ENCODE results near the gene HSPA9. TPM values are rescaled to one million over a fixed set of nuclear protein-coding genes. Genes with fewer than 3 reads are reported as not detected.

The HSPA9 gene
- total and polyA plus RNA-seq, 2 of the 13 experiments (the other 11 are each of a cell fraction or from before 2014, with no cell fraction given), result 165 to 478 TPM

DNA sequence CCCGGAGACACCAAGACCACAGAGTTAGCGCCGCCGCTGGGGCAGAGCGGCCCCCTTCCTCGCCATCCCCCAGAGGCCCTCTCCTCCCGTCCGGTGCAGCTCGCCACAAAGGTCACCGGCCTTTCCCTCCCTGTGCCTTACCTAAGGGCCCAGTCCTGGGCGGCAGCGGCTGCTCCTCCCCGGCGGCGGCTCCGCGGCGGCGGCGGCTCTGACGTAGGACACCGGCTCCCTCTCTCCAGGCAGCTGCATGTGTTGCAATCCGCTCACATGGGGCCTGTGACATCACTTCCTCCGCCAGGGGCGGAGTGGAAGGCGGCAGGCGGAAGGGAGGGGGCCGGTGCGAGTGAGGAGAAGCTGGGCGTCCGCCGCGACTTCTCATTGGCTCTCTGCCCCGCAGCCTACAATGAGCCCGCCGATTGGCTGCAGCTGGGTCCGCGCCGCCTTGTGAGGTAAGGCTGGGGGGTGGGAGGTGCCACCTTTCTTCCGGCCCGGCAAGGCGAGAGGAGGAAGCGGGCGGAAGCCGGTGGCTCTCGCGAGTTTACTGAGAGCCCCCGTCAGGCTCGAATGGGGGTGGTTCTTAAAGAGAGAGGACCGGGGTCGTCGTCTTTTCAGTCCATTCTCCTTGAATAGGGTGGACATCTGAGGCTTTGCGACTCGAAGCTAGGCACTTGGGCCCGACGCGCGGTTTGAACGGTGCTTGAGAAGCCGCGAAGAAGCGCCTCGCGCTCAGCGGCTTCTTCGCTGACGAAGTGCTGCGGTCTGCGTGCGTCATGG lies 32.1 kb downstream of the HSPA9 start, which contains the start of gene ETF1 (continued):
- TF ChIP-seq ZNF101 (CRISPR knock-in tag; IDR thresholded peaks at IDR 0.05; ENCODE audit: borderline replicate concordance, low read depth), result 0 out of 2 replicates have a peak, but pooled peaks have one; percentile 21
- TF ChIP-seq ZNF260 (CRISPR knock-in tag; IDR thresholded peaks at IDR 0.05; ENCODE audit: borderline replicate concordance, low read depth), result no peak
- no peak for TF ChIP-seq ZNF251 (CRISPR knock-in tag; IDR thresholded peaks at IDR 0.05)
- TF ChIP-seq EEA1 (CRISPR knock-in tag; IDR thresholded peaks at IDR 0.05; ENCODE audit: borderline replicate concordance), result no peak
- TF ChIP-seq, protein P1, sequence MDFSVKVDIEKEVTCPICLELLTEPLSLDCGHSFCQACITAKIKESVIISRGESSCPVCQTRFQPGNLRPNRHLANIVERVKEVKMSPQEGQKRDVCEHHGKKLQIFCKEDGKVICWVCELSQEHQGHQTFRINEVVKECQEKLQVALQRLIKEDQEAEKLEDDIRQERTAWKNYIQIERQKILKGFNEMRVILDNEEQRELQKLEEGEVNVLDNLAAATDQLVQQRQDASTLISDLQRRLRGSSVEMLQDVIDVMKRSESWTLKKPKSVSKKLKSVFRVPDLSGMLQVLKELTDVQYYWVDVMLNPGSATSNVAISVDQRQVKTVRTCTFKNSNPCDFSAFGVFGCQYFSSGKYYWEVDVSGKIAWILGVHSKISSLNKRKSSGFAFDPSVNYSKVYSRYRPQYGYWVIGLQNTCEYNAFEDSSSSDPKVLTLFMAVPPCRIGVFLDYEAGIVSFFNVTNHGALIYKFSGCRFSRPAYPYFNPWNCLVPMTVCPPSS (IDR thresholded peaks at IDR 0.05), result no peak
- no peak; the same call in 1 of the 2 replicates for TF ChIP-seq TP53 (CRISPR knock-in tag; conservative IDR thresholded peaks at IDR 0.05)
- TF ChIP-seq, protein P2, sequence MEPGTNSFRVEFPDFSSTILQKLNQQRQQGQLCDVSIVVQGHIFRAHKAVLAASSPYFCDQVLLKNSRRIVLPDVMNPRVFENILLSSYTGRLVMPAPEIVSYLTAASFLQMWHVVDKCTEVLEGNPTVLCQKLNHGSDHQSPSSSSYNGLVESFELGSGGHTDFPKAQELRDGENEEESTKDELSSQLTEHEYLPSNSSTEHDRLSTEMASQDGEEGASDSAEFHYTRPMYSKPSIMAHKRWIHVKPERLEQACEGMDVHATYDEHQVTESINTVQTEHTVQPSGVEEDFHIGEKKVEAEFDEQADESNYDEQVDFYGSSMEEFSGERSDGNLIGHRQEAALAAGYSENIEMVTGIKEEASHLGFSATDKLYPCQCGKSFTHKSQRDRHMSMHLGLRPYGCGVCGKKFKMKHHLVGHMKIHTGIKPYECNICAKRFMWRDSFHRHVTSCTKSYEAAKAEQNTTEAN (CRISPR knock-in tag; conservative IDR thresholded peaks at IDR 0.05), result no peak
- peak; percentile 55; the same call in 1 of the 2 replicates for TF ChIP-seq ZNF484 (CRISPR knock-in tag; IDR thresholded peaks at IDR 0.05; ENCODE audit: borderline replicate concordance, low read depth)
- TF ChIP-seq FOXO1 (CRISPR knock-in tag; IDR thresholded peaks at IDR 0.05), result peak; percentile 26; the same call in 1 of the 2 replicates
- no peak for TF ChIP-seq SRSF9 (IDR thresholded peaks at IDR 0.05; ENCODE audit: borderline replicate concordance, insufficient read depth, low read depth, low read length, poor library complexity, severe bottlenecking)
- 0 out of 2 replicates have a peak, but pooled peaks have one; percentile 31 for TF ChIP-seq PAWR (CRISPR knock-in tag; IDR thresholded peaks at IDR 0.05; ENCODE audit: borderline replicate concordance)
- TF ChIP-seq, protein P3, sequence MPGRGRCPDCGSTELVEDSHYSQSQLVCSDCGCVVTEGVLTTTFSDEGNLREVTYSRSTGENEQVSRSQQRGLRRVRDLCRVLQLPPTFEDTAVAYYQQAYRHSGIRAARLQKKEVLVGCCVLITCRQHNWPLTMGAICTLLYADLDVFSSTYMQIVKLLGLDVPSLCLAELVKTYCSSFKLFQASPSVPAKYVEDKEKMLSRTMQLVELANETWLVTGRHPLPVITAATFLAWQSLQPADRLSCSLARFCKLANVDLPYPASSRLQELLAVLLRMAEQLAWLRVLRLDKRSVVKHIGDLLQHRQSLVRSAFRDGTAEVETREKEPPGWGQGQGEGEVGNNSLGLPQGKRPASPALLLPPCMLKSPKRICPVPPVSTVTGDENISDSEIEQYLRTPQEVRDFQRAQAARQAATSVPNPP (CRISPR knock-in tag; IDR thresholded peaks at IDR 0.05), result peak; percentile 34; the same call in 1 of the 2 replicates
- TF ChIP-seq RFXAP (CRISPR knock-in tag; IDR thresholded peaks at IDR 0.05; ENCODE audit: borderline replicate concordance), result peak; percentile 49; the same call in 1 of the 2 replicates
- TF ChIP-seq RBAK (CRISPR knock-in tag; IDR thresholded peaks at IDR 0.05), result no peak
- no peak for TF ChIP-seq PTBP1 (IDR thresholded peaks at IDR 0.05; ENCODE audit: low read depth, low read length, poor library complexity, severe bottlenecking)
- no peak for TF ChIP-seq ZFYVE20 (CRISPR knock-in tag; IDR thresholded peaks at IDR 0.05; ENCODE audit: borderline replicate concordance, low read depth)
- no peak for TF ChIP-seq ATM (IDR thresholded peaks at IDR 0.05; ENCODE audit: borderline replicate concordance)
- TF ChIP-seq, protein P4, sequence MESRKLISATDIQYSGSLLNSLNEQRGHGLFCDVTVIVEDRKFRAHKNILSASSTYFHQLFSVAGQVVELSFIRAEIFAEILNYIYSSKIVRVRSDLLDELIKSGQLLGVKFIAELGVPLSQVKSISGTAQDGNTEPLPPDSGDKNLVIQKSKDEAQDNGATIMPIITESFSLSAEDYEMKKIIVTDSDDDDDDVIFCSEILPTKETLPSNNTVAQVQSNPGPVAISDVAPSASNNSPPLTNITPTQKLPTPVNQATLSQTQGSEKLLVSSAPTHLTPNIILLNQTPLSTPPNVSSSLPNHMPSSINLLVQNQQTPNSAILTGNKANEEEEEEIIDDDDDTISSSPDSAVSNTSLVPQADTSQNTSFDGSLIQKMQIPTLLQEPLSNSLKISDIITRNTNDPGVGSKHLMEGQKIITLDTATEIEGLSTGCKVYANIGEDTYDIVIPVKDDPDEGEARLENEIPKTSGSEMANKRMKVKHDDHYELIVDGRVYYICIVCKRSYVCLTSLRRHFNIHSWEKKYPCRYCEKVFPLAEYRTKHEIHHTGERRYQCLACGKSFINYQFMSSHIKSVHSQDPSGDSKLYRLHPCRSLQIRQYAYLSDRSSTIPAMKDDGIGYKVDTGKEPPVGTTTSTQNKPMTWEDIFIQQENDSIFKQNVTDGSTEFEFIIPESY (CRISPR knock-in tag; IDR thresholded peaks at IDR 0.05), result no peak
- peak; percentile 76 for TF ChIP-seq SALL1 (CRISPR knock-in tag; IDR thresholded peaks at IDR 0.05)
